ENCODE measurements around the gene SPDL1.

DNA sequence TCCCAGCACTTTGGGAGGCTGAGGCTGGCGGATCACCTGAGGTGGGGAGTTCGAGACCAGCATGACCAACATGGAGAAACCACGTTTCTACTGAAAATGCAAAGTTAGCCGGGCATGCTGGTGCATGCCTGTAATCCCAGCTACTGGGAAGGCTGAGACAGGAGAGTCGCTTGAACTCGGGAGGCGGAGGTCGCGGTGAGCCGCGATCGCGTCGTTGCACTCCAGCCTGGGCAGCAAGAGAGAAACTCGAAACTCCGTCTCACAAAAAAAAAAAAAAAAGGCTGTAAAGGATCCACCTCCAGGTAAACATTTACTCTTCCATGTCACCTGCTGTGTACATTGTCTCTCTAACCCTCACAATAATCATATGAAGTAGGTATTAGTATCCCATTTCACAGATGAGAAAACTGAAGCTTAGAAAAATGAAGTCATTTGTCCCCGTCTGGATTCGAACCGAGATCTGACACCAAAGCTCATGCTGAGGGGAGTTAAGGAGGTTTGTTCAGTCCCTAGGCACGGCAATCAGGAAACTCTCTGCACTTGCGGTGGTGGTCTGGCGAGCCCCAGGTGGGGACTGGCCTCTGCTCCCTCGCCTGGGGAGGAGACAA, 53.0 kb downstream of the SPDL1 start:
- TF ChIP-seq POLR2A (IDR thresholded peaks at IDR 0.05) = no peak
- TF ChIP-seq, protein P1, sequence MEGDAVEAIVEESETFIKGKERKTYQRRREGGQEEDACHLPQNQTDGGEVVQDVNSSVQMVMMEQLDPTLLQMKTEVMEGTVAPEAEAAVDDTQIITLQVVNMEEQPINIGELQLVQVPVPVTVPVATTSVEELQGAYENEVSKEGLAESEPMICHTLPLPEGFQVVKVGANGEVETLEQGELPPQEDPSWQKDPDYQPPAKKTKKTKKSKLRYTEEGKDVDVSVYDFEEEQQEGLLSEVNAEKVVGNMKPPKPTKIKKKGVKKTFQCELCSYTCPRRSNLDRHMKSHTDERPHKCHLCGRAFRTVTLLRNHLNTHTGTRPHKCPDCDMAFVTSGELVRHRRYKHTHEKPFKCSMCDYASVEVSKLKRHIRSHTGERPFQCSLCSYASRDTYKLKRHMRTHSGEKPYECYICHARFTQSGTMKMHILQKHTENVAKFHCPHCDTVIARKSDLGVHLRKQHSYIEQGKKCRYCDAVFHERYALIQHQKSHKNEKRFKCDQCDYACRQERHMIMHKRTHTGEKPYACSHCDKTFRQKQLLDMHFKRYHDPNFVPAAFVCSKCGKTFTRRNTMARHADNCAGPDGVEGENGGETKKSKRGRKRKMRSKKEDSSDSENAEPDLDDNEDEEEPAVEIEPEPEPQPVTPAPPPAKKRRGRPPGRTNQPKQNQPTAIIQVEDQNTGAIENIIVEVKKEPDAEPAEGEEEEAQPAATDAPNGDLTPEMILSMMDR (IDR thresholded peaks at IDR 0.05) = no peak
